ENCODE measurements around the gene TARBP2.
A peak's percentile ranks its signal among the peaks of the same experiment; 100 is the strongest.

Gene TARBP2

DNA sequence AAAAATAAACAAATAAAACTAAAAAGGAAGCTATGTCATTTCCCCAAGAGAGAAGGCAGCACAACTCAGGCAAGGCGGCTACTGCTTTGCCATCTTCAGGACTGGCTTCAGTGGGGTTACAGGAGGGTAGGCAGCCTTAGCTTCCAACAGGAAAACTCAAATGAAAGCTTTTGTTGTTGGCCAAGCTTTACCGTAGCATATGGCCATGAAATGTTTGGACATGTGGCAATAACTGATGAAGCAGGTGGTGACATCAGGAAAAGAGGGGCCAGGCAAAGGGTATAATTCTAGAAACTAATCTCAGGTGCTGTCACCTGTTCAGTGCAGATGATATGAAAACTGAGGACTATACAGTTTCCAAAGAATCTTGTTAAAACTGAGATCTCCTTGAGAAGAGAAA lies 29.0 kb downstream of the TARBP2 start:
- no peak overlapping the region for H3K27ac ChIP-seq
- TF ChIP-seq, protein P1, sequence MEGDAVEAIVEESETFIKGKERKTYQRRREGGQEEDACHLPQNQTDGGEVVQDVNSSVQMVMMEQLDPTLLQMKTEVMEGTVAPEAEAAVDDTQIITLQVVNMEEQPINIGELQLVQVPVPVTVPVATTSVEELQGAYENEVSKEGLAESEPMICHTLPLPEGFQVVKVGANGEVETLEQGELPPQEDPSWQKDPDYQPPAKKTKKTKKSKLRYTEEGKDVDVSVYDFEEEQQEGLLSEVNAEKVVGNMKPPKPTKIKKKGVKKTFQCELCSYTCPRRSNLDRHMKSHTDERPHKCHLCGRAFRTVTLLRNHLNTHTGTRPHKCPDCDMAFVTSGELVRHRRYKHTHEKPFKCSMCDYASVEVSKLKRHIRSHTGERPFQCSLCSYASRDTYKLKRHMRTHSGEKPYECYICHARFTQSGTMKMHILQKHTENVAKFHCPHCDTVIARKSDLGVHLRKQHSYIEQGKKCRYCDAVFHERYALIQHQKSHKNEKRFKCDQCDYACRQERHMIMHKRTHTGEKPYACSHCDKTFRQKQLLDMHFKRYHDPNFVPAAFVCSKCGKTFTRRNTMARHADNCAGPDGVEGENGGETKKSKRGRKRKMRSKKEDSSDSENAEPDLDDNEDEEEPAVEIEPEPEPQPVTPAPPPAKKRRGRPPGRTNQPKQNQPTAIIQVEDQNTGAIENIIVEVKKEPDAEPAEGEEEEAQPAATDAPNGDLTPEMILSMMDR (conservative IDR thresholded peaks at IDR 0.05) = no peak

DNA sequence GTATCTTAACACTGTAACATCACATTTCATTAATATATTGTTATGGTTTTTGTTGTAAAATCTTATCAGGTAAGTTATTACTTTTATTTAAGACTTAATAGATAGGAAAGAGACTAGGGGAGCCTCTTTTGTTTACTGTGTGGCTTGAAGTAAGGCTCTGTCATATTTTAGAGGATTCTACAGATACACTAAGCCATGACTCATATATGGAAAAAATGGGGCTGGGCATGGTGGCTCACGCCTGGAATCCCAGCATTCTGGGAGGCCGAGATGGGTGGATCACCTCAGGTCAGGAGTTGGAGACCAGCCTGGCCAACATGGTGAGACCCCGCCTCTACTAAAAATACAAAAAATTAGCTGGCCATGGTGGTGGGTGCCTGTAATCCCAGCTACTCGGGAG lies 29.8 kb downstream of the TARBP2 start:
- TF ChIP-seq, protein P1 (conservative IDR thresholded peaks at IDR 0.05) = no peak
- H3K27ac ChIP-seq = no peak overlapping the region

DNA sequence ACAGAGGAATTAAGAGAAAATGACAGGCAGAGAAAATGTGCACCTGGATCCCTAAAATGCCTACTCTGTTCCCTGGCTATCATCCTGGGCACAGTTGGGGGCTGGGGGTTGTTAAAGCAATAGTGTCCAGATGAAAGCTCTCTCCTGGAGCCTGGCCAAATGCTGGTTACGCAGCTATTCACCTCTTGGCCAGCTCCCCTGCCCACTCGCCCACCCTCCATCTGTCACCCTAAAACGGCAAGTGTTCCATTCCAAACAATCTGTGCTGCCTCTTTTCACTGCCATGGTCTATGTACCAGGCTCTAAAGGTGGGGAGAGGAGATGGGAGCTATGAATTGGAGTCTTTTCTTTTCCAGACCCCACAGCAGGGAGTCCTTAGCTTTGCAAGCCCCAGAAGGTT lies 30.9 kb downstream of the TARBP2 start:
- TF ChIP-seq, protein P1 (conservative IDR thresholded peaks at IDR 0.05) = no peak

DNA sequence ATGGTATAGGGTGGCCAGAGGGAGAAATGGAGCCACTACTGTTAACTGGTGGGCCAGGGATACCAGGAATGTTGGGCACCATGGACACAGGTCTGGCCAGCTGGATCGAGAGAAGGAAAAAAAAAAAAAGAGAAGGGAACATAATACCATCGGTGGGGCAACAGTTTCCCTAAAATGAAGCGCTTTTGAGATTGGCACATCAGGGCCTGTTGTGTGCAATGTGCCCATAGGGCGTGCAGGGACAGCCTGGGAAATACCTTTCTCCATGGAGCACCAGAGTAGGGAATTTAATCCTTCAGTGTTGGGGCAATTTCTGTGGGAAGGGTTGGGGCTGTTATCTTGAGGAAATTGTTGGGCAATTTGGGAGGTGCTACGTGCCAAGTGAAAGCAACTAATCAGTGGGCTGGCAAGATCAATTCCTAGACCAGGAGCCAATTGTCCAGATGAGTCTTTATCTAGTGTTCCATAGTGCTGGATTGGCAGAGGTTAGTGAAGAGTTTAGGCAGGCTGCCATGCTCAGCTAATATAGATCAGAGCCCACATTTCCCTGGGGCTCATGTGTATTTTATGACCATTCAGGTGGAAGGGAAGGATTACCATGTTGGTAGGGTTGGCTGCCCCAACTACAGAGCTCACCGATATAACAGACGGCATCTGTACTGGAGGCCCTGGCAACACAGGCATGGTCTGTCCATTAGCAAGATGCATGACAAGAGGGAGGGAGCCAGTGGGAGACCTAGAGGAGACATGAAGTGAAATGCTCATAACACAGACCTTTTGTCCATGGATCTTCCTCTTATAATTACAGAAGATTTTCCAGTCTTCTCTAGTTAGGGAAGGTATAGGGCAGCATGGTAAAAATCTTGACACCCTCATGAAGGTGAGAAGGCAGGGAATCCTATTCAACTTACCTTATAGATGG lies 31.7 kb downstream of the TARBP2 start:
- no peak overlapping the region for H3K27ac ChIP-seq
- TF ChIP-seq, protein P1 (conservative IDR thresholded peaks at IDR 0.05) = no peak

More for the DNA sequence above, 30.9 kb downstream of the TARBP2 start:
- no peak overlapping the region for H3K27ac ChIP-seq

DNA sequence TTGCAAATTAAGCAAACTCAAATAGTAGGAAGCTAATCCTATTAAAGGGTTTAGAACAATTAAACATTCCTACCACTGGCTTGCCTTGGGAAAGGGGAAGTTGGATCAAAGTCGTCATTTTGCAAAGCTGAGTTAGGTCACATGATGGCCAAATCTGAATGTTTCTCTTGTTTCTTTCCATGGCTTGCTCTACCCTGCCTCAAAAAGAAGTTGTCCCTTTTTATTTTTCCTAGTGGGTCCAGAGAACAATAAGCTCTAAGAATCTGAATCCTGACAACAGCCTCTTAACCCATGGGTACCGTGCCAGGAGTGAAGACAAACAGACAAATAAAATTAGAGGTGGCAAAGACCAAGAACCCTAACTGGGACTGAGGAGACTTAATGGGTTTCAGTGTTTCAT lies 32.4 kb downstream of the TARBP2 start:
- no peak overlapping the region for H3K27ac ChIP-seq
- TF ChIP-seq, protein P1 (conservative IDR thresholded peaks at IDR 0.05) = no peak

DNA sequence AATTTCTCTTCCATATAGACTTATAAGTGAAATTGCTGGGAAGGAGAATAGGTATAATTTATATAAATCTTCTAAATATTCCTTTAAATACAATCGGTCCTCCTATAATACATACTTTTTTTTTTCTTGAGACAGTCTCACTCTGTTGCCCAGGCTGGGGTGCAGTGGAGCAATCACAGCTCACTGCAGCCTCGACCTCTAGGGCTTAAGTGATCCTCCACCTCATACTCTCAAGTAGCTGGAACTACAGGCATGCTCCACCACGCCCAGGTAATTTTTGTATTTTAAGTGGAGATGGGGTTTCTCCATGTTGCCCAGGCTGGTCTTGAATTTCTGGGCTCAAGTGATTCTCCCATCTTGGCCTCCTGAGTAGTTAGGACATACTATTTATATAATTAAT lies 35.9 kb downstream of the TARBP2 start:
- TF ChIP-seq, protein P1 (conservative IDR thresholded peaks at IDR 0.05) = no peak
- H3K27ac ChIP-seq = peak overlapping the region; percentile 99

DNA sequence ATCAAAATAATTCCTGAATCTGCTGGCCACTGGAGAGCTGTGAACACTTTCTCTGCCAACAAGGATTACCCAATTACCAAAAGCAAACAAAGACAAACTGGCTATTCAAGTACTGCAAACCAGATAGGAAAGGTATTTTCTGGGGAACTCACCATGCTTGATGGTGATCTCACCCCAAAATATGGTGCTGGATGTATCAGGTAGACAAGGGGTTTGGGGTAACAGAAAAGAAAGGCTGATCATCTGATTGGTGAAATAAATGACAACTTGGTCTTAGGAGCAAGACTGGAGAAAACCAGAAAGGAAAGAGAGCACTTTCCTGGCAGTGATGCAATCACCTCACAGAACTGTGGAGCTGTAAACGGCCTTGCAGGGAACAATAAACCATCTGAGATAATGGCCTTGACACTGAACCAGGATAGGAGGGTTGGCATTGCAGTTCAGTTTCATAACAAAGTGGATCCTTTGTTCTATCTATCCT lies 37.2 kb downstream of the TARBP2 start:
- peak overlapping the region; percentile 99 for H3K27ac ChIP-seq
- TF ChIP-seq, protein P1 (conservative IDR thresholded peaks at IDR 0.05) = no peak

Measured in VCaP (cell line).